Left ventricle myocardium inferior (tissue), 1 donor: ENCODE data around the gene SMARCC1. TPM values are rescaled to one million over a fixed set of nuclear protein-coding genes. Genes with fewer than 3 reads are reported as not detected.
"Not testable (repeated sequence)": the region's sequence is repeated elsewhere in the genome, so short reads cannot be mapped to it uniquely, and the experiment has no call there.

Source experiments
- DNase-seq: peaks from one replicate; pipeline ENCODE4 v3.0.0-alpha.2; 2020
- H3K27ac ChIP-seq: fragments of 200-600 bp; replicated peaks from 2 replicates; pipeline ENCODE4 v1.8.0; 2021
- H3K27me3 ChIP-seq: fragments of 200-600 bp; 2 replicates; pipeline ENCODE4 v1.8.0; 2021; ENCODE audit warnings: low read depth
- H3K36me3 ChIP-seq: fragments of 200-600 bp; 2 replicates; pipeline ENCODE4 v1.8.0; 2021
- H3K4me1 ChIP-seq: fragments of 200-600 bp; 2 replicates; pipeline ENCODE4 v1.8.0; 2021
- H3K4me3 ChIP-seq: fragments of 200-600 bp; 2 replicates; pipeline ENCODE4 v1.8.0; 2021; ENCODE audit warnings: mild to moderate bottlenecking, moderate library complexity
- H3K9me3 ChIP-seq: fragments of 200-600 bp; replicated peaks from 2 replicates; pipeline ENCODE4 v1.8.0; 2021
- intact Hi-C: fragments of 100-400 bp; cut with micrococcal nuclease; formaldehyde crosslinking; loops from one replicate; pipeline ENCODE4 v1.11.0; 2022
- total RNA-seq: library from RNA; stranded (reverse); fragmentation: NEBNext Ultra II Directional; extraction: Animal tissue kit (Norgen Biotek cat#: 25700); gene quantifications from one replicate; pipeline ENCODE4 v1.2.1, GENCODE V29; 2021
- TF ChIP-seq, protein P1 (sequence below): fragments of 200-600 bp; IDR thresholded peaks from 2 replicates; pipeline ENCODE4 v1.8.0; 2021; ENCODE audit warnings: antibody characterized with exemption, mild to moderate bottlenecking, borderline replicate concordance
- donor health status: DM: no; HTN: yes; CAD: no; lungs with severe emphysema.

The SMARCC1 gene
- total RNA-seq, 1 donor from 2014 or later: 22.9 TPM

DNA sequence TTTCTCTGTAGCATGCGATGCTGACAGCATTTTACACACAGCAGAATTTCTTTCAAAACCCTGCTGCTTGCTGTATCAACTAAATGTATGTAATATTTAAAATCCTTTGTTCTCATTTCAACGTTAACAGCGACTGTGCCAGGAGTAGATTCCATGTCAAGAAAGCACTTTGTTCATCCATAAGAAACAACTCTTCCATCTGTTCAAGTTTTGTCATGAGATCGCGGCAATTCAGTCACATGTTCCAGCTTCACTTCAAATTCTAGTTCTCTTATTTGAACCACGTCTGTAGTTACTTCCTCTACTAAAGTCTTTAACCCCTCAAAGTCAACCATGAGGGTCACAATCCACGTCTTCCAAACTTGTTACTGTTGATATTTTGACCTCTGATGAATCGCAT, 50.6 kb downstream of the SMARCC1 start:
- H3K9me3 ChIP-seq: no peaks in the 10 kb centered on the region
- no peak for DNase-seq
- no peak overlapping the region for H3K27ac ChIP-seq
- TF ChIP-seq, protein P1, sequence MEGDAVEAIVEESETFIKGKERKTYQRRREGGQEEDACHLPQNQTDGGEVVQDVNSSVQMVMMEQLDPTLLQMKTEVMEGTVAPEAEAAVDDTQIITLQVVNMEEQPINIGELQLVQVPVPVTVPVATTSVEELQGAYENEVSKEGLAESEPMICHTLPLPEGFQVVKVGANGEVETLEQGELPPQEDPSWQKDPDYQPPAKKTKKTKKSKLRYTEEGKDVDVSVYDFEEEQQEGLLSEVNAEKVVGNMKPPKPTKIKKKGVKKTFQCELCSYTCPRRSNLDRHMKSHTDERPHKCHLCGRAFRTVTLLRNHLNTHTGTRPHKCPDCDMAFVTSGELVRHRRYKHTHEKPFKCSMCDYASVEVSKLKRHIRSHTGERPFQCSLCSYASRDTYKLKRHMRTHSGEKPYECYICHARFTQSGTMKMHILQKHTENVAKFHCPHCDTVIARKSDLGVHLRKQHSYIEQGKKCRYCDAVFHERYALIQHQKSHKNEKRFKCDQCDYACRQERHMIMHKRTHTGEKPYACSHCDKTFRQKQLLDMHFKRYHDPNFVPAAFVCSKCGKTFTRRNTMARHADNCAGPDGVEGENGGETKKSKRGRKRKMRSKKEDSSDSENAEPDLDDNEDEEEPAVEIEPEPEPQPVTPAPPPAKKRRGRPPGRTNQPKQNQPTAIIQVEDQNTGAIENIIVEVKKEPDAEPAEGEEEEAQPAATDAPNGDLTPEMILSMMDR: no peak
- H3K4me1 ChIP-seq: no peaks in the 10 kb centered on the region
- H3K4me3 ChIP-seq: no peak overlapping the region
- no peaks in the 10 kb centered on the region for H3K27me3 ChIP-seq
- intact Hi-C loops: no loop called here
- peaks cover 87% of the 10 kb centered on the region for H3K36me3 ChIP-seq

DNA sequence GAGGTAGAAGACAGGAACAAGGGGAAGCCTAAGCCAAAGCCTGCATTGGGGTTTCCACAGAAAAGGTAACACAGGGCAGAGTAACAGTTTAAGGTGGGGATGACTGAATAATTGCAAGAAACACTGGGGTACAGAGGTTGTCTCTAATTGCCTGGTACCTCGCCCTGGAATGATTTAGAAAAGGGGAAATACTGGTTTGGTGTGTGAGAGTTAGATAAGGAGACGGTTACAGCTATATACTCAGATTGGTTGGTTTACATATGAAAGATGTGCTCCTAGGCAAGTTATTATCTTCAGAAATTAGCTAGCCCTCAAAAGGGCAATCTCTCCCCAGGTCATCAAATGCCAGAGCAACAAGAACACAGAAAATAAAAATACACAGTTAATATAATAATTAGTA, 58.8 kb downstream of the SMARCC1 start:
- TF ChIP-seq, protein P1: no peak
- intact Hi-C loops: no loop called here
- DNase-seq: no peak
- Histone ChIP-seq H3K4me1 (no peaks in the 10 kb centered on the region), H3K4me3 (no peak overlapping the region), H3K9me3 (no peaks in the 10 kb centered on the region), H3K27ac (no peak overlapping the region), H3K27me3 (no peaks in the 10 kb centered on the region), H3K36me3 (peaks cover 55% of the 10 kb centered on the region)

DNA sequence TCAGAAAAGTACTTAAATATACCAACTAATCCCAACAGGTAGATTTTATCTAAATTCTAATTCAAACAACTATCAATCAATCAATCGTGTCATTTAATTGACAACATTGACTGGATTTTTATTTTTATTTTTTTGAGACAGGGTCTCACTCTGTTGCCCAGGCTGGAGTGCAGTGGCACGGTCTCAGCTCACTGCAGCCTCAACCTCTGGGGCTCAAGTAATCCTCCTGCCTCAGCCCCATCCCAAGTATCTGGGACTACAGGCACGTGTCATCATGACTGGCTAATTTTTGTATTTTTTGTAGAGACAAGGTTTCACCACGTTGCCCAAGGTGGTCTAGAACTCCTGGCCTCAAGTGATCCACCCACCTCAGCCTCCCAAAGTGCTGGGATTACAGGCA, 64.2 kb downstream of the SMARCC1 start:
- H3K4me3 ChIP-seq, DNase-seq, H3K9me3 ChIP-seq, H3K27me3 ChIP-seq, intact Hi-C loops: not testable (repeated sequence)
- Histone ChIP-seq H3K36me3 (peaks cover 47% of the 10 kb centered on the region), H3K4me1 (peaks cover 31% of the 10 kb centered on the region), H3K27ac (peak overlapping the region; percentile 24)

DNA sequence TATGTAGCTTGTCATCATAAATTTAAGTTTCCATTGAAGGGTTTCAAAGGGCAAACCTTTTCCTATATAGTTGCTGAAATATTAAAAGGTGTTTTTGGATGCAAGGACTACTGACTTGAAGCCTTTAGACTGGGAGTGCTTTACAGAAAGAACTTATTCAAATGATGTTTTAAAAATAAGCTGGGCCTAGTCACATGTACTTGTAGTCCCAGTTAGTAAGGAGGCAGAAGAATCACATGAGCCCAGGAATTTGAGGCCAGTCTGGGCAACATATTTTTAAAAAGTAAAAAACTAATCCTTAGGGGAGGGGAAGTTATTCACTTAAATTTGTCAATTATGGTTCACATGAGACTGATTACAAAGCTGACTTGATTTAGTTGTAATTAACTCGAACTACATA, 65.0 kb downstream of the SMARCC1 start:
- Histone ChIP-seq H3K4me1 (peaks cover 31% of the 10 kb centered on the region), H3K4me3 (no peak overlapping the region), H3K36me3 (peaks cover 48% of the 10 kb centered on the region), H3K9me3 (no peaks in the 10 kb centered on the region), H3K27me3 (no peaks in the 10 kb centered on the region), H3K27ac (peak overlapping the region; percentile 24)
- intact Hi-C loops: no loop called here
- TF ChIP-seq, protein P1: no peak
- no peak for DNase-seq

DNA sequence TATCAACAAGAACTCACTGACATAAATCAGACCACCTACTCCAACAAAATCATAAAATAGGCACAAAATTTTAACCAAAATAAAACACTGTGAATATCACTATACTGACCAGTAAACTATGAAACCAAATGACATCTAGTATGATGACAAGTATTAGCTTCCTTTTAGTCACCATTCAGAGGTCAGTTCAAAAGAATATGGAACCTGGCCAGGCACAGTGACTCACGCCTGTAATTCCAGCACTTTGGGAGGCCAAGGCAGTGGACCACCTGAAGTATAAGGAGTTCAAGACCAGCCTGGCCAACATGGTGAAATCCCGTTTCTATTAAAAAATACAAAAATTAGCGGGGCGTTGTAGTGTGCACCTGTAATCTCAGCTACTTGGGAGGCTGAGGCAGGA, 65.8 kb downstream of the SMARCC1 start:
- Histone ChIP-seq H3K27ac (peak overlapping the region; percentile 24), H3K9me3 (no peaks in the 10 kb centered on the region), H3K4me3 (no peak overlapping the region), H3K36me3 (peaks cover 52% of the 10 kb centered on the region), H3K4me1 (peaks cover 31% of the 10 kb centered on the region), H3K27me3 (no peaks in the 10 kb centered on the region)
- TF ChIP-seq, protein P1: no peak
- DNase-seq: no peak
- intact Hi-C loops: no loop called here

DNA sequence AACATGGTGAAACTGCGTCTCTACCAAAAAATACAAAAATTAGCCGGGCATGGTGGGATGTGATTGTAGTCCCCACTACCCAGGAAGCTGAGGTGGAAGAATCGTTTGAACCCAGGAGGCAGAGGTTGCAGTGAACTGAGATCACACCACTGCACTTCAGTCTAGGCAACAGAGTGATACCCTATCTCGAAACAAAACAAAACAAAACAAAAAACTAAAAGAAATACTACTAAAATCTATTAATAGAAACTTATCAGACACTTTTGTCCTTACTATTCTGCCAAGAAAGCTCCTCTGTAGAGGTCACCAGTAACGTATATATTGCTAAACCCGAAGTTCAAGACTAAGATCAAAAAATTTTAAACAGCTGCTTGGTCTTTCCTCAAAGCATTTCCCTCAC, 67.1 kb downstream of the SMARCC1 start:
- Histone ChIP-seq H3K36me3 (peaks cover 53% of the 10 kb centered on the region), H3K9me3 (no peaks in the 10 kb centered on the region), H3K4me1 (peaks cover 31% of the 10 kb centered on the region), H3K4me3 (no peak overlapping the region), H3K27ac (peak overlapping the region; percentile 24), H3K27me3 (no peaks in the 10 kb centered on the region)
- intact Hi-C loops: no loop called here
- TF ChIP-seq, protein P1: no peak
- DNase-seq: no peak
